Pancreas (tissue), 10 donors: Measurements from ENCODE around the gene MIB1. TPM values are rescaled to one million over a fixed set of nuclear protein-coding genes. Genes with fewer than 3 reads are reported as not detected.
A peak's percentile ranks its signal among the peaks of the same experiment; 100 is the strongest.
"Not testable (repeated sequence)": the region's sequence is repeated elsewhere in the genome, so short reads cannot be mapped to it uniquely, and the experiment has no call there.

Experiments
- ATAC-seq, 4 donors: fragments of 200-7000 bp; cut with Tn5 transposase; one replicate each; pipeline versions ENCODE4 v1.8.0 to v1.9.1; 2020; ENCODE audit warnings: mild to moderate bottlenecking in 4 of 4, moderate library complexity in 4 of 4
- DNase-seq, 6 donors: peaks; one replicate each; pipeline ENCODE4 v3.0.0-alpha.2; 2020
- FAIRE-seq: peaks from 2 replicates; lab custom pipeline; 2012; peaks lifted over from hg19 to GRCh38; lab: Jason Lieb, UNC
- H3K27ac ChIP-seq, 4 donors: fragments of 200-600 bp; sonication (generic); 1 replicate in 3 of 4; 2 replicates in 1 of 4; pipeline versions ENCODE4 v1.5.0 to v1.8.0; 2020
- H3K27me3 ChIP-seq, 4 donors: fragments of 200-600 bp; one replicate each; pipeline ENCODE4 v1.8.0; 2021
- H3K36me3 ChIP-seq, 3 donors: fragments of 200-600 bp; sonication (generic) in 1 of 3; one replicate each; pipeline versions ENCODE4 v1.5.0 to v1.8.0; 2020 to 2021
- H3K4me1 ChIP-seq, 3 donors: fragments of 200-600 bp; one replicate each; pipeline ENCODE4 v1.8.0; 2021
- H3K4me3 ChIP-seq, 4 donors: fragments of 200-600 bp; sonication (generic) in 2 of 4; one replicate each; pipeline versions ENCODE4 v1.5.0 to v1.8.0; 2020 to 2021
- H3K9me3 ChIP-seq, 4 donors: fragments of 200-600 bp; one replicate each; pipeline ENCODE4 v1.8.0; 2021
- WGBS, 2 donors: extraction: QIAGEN DNeasy Blood & Tissue Kit; methylation state at CpG; one replicate each; pipeline ENCODE4 v1.1.7; 2013; 5-methylcytosine and 5-hydroxymethylcytosine counted together
- intact Hi-C, 3 donors: fragments of 100-400 bp; cut with DNase I; formaldehyde crosslinking; loops; one replicate each; pipeline versions ENCODE4 v1.11.1 to v1.14.2; 2022
- polyA plus RNA-seq, 2 donors: library from polyadenylated mRNA; stranded (reverse); fragments of 200-250 nt; gene quantifications; one replicate each; pipeline ENCODE4 v1.2.3, GENCODE V29; 2013
- total RNA-seq, 6 donors: library from RNA; stranded (reverse); fragmentation: NEBNext Ultra II Directional in 4 of 6; extraction: Animal tissue kit (Norgen Biotek cat#: 25700) in 4 of 6; gene quantifications; one replicate each; pipeline versions ENCODE4 v1.2.1 to v1.2.4, GENCODE V29; 2021 to 2023
- TF ChIP-seq, protein P1 (sequence below), 4 donors: fragments of 200-600 bp; sonication (generic) in 3 of 4; IDR thresholded peaks; one replicate each; pipeline versions ENCODE4 v1.5.0 to v1.8.0; 2021; ENCODE audit warnings: antibody characterized with exemption in 4 of 4
- donor health status: healthy with polysubstance abuse.
- donor health status: DM: no; HTN: no; CAD: no; lungs with moderate emphysema.
- donor health status: DM: no; HTN: no; CAD: no.
- donor health status: control.
- donor health status: control.
- donor health status: Bipolar disorder and iron deficiency.
- donor health status: DM: yes; HTN: yes; CAD: no.
- donor health status: DM: no; HTN: no; CAD: no.
- donor health status: DM: no; HTN: no; CAD: no.
- donor health status: DM: yes; HTN: yes; CAD: no.

Gene MIB1
- total and polyA plus RNA-seq, 8 donors: 2.9 to 23.9 (median 17.9) TPM

DNA sequence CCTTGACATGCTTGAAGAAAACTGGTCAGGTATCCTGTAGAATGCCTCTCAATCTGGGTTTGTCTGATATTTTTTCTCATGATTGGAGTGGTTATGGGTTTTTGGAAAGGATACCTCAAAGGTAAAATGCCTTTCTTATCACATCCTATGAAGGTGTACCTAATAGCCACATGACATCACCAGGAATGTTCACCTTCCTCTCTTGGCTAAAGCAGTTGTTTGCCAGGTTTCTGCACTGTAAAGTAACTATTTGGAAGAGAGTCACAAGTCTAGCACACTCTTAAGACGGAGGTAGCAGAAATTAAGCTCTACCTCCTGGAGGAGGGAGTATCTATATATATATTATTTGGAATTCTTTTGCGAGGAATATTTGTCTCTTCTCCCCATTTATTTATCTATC, 17.9 kb upstream of the MIB1 start:
- DNase-seq (no peak), FAIRE-seq (no peak), ATAC-seq (peak in 1 of 4 donors; percentile 39)
- Histone ChIP-seq H3K4me3 (no peak overlapping the region), H3K36me3 (no peaks in the 10 kb centered on the region), H3K9me3 (no peaks in the 10 kb centered on the region), H3K27ac (no peak overlapping the region), H3K27me3 (no peaks in the 10 kb centered on the region), H3K4me1 (no peaks in the 10 kb centered on the region)
- intact Hi-C loops: no loop called here
- 78 to 85% methylated on average over 2 of the region's 2 CpGs for WGBS, 2 donors
- TF ChIP-seq, protein P1, sequence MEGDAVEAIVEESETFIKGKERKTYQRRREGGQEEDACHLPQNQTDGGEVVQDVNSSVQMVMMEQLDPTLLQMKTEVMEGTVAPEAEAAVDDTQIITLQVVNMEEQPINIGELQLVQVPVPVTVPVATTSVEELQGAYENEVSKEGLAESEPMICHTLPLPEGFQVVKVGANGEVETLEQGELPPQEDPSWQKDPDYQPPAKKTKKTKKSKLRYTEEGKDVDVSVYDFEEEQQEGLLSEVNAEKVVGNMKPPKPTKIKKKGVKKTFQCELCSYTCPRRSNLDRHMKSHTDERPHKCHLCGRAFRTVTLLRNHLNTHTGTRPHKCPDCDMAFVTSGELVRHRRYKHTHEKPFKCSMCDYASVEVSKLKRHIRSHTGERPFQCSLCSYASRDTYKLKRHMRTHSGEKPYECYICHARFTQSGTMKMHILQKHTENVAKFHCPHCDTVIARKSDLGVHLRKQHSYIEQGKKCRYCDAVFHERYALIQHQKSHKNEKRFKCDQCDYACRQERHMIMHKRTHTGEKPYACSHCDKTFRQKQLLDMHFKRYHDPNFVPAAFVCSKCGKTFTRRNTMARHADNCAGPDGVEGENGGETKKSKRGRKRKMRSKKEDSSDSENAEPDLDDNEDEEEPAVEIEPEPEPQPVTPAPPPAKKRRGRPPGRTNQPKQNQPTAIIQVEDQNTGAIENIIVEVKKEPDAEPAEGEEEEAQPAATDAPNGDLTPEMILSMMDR (IDR thresholded peaks at IDR 0.05): no peak

DNA sequence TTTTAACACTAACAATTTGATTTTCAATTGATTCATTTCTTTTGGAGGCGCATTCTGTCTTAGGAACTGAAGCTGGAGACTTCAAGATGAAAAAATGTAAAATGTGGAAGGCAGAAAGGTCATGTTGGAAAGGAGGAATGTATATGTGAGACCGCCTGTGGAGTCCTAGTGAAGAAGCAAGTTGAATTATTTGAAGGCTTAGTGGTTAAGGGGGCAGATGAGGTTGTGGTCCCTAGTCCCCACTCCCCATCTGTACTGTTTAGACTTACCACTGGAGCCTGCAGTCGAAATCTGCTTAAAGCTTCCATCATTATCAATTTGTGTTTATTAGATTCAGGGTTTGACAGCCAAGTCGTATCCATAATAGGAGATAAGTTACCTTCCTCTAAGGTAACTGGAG, 15.4 kb upstream of the MIB1 start:
- ATAC-seq: no peak
- H3K27me3 ChIP-seq: no peaks in the 10 kb centered on the region
- WGBS, 2 donors: 77 to 88% methylated on average over 4 of the region's 4 CpGs
- H3K4me1 ChIP-seq: no peaks in the 10 kb centered on the region
- no peaks in the 10 kb centered on the region for H3K36me3 ChIP-seq
- H3K27ac ChIP-seq: no peak overlapping the region
- FAIRE-seq: no peak
- H3K4me3 ChIP-seq: no peak overlapping the region
- intact Hi-C loops: no loop called here
- DNase-seq: no peak
- TF ChIP-seq, protein P1 (IDR thresholded peaks at IDR 0.05): no peak
- no peaks in the 10 kb centered on the region for H3K9me3 ChIP-seq

DNA sequence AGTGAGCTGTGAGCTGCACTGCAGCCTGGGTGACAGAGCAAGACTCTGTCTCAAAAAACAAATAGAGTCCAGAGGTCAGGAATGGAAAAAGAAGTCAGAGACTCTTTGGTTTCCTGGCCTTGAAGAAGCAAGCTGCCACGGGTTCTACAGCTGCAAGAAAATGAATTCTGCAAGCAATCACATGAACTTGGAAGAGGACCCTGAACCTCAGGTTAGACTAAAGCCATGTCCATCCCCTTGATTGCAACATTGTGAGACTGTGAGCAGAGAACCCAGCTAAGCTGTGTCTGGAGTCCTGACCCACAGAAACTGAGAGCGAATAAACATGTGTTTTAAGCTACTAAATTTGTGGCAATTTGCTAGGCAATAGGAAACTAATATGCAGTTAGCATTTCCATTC, 12.9 kb upstream of the MIB1 start:
- 59 to 69% methylated on average over 2 of the region's 2 CpGs for WGBS, 2 donors
- Histone ChIP-seq H3K27me3 (no peaks in the 10 kb centered on the region), H3K4me3 (no peak overlapping the region), H3K36me3 (no peaks in the 10 kb centered on the region), H3K4me1 (no peaks in the 10 kb centered on the region), H3K9me3 (no peaks in the 10 kb centered on the region), H3K27ac (no peak overlapping the region)
- TF ChIP-seq, protein P1 (IDR thresholded peaks at IDR 0.05): no peak
- DNase-seq (no peak), ATAC-seq (no peak), FAIRE-seq (no peak)
- intact Hi-C loops: no loop called here

DNA sequence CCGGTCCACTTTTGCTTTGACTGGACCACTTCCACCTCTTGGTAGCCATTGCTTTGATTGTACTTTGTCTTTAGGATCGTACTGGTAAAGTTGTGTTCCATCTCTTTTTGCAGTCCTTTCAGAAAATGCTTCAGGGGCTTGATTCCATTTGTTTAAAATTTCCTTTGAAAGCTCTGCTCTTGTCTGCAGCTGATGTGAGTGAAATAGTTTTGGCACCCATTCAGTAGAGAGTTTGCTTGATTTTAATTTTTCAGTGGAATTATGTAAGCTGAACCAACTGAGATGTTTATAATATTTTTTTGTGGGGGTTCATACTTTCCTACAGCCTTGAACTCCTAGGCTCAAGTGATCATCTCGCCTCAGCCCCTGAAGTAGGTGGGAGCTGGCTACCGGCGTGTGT, 7.6 kb upstream of the MIB1 start:
- Histone ChIP-seq H3K4me1 (no peaks in the 10 kb centered on the region), H3K27me3 (no peaks in the 10 kb centered on the region), H3K36me3 (no peaks in the 10 kb centered on the region), H3K4me3 (no peak overlapping the region), H3K9me3 (no peaks in the 10 kb centered on the region), H3K27ac (no peak overlapping the region)
- intact Hi-C loops: no loop called here
- FAIRE-seq: no peak
- 92 to 95% methylated on average over 5 of the region's 5 CpGs for WGBS, 2 donors
- TF ChIP-seq, protein P1 (IDR thresholded peaks at IDR 0.05): no peak
- DNase-seq: no peak
- ATAC-seq: no peak

DNA sequence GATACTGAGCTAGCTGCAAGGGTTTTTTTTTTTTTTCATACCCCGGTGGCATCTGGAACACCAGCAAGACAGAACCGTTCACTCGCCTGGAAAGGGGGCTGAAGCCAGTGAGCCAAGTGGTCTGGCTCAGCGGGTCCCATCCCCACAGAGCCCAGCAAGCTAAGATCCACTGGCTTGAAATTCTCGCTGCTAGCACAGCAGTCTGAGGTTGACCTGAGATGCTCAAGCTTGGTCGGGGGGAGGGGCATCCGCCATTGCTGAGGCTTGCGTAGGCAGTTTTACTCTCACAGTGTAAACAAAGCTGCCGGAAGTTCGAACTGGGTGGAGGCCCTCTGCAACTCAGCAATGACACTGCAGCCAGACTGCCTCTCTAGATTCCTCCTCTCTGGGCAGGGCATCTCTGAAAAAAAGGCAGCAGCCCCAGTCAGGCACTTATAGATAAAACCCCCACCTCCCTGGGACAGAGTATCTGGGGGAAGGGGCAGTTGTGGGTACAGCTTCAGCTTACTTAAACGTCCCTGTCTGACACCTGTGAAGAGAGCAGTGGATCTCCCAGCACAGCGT, 5.1 kb upstream of the MIB1 start:
- no peak for FAIRE-seq
- H3K4me1 ChIP-seq: no peaks in the 10 kb centered on the region

DNA sequence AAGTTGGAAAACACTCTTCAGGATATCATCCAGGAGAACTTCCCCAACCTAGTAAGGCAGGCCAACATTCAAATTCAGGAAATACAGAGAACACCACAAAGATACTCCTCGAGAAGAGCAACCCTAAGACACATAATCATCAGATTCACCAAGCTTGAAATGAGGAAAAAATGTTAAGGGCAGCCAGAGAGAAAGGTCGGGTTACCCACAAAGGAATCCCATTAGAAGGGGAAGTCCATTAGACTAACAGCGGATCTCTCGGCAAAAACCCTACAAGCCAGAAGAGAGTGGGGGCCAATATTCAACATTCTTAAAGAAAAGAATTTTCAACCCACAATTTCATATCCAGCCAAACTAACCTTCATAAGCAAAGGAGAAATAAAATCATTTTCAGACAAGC, 3.7 kb upstream of the MIB1 start:
- ATAC-seq, H3K4me1 ChIP-seq, H3K4me3 ChIP-seq, H3K36me3 ChIP-seq, DNase-seq, H3K27me3 ChIP-seq, intact Hi-C loops, H3K9me3 ChIP-seq, FAIRE-seq, H3K27ac ChIP-seq: not testable (repeated sequence)
- WGBS, 2 donors: 91 to 94% methylated on average over 4 of the region's 4 CpGs

More for the DNA sequence above, 5.1 kb upstream of the MIB1 start:
- no peak overlapping the region for H3K27ac ChIP-seq
- intact Hi-C loops: no loop called here
- no peaks in the 10 kb centered on the region for H3K36me3 ChIP-seq
- ATAC-seq: no peak
- TF ChIP-seq, protein P1 (IDR thresholded peaks at IDR 0.05): no peak
- peak in 1 of 6 donors; percentile 19 for DNase-seq
- H3K9me3 ChIP-seq: no peaks in the 10 kb centered on the region
- WGBS, 2 donors: 60 to 64% methylated on average over 12 of the region's 12 CpGs
- H3K4me3 ChIP-seq: no peak overlapping the region
- H3K27me3 ChIP-seq: no peaks in the 10 kb centered on the region
